ENCODE data around the gene DNAH2. TPM values are rescaled to one million over a fixed set of nuclear protein-coding genes. Genes with fewer than 3 reads are reported as not detected.
A peak's percentile ranks its signal among the peaks of the same experiment; 100 is the strongest.

Gene DNAH2, protein sequence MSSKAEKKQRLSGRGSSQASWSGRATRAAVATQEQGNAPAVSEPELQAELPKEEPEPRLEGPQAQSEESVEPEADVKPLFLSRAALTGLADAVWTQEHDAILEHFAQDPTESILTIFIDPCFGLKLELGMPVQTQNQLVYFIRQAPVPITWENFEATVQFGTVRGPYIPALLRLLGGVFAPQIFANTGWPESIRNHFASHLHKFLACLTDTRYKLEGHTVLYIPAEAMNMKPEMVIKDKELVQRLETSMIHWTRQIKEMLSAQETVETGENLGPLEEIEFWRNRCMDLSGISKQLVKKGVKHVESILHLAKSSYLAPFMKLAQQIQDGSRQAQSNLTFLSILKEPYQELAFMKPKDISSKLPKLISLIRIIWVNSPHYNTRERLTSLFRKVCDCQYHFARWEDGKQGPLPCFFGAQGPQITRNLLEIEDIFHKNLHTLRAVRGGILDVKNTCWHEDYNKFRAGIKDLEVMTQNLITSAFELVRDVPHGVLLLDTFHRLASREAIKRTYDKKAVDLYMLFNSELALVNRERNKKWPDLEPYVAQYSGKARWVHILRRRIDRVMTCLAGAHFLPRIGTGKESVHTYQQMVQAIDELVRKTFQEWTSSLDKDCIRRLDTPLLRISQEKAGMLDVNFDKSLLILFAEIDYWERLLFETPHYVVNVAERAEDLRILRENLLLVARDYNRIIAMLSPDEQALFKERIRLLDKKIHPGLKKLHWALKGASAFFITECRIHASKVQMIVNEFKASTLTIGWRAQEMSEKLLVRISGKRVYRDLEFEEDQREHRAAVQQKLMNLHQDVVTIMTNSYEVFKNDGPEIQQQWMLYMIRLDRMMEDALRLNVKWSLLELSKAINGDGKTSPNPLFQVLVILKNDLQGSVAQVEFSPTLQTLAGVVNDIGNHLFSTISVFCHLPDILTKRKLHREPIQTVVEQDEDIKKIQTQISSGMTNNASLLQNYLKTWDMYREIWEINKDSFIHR (N-terminal part only)
- total RNA-seq (under 1 TPM in 3 of 4 donors, not detected in 1; under 0.01 to 0.36 (median 0.28) TPM), polyA plus RNA-seq (under 1 TPM in 1 of 3 donors, not detected in 2; 0.32 TPM)

GRCh38 chr17:7716901-7717755 lies at the start of gene DNAH2:
Gene DNAH2 (plus strand): TSS chr17:7717744. CDS start chr17:7719735, 1,991 bp downstream.
- H3K4me1 ChIP-seq: peaks cover 0 to 23% (median 20%) of the 10 kb centered on the region in 4 donors
- TF ChIP-seq, protein P1, sequence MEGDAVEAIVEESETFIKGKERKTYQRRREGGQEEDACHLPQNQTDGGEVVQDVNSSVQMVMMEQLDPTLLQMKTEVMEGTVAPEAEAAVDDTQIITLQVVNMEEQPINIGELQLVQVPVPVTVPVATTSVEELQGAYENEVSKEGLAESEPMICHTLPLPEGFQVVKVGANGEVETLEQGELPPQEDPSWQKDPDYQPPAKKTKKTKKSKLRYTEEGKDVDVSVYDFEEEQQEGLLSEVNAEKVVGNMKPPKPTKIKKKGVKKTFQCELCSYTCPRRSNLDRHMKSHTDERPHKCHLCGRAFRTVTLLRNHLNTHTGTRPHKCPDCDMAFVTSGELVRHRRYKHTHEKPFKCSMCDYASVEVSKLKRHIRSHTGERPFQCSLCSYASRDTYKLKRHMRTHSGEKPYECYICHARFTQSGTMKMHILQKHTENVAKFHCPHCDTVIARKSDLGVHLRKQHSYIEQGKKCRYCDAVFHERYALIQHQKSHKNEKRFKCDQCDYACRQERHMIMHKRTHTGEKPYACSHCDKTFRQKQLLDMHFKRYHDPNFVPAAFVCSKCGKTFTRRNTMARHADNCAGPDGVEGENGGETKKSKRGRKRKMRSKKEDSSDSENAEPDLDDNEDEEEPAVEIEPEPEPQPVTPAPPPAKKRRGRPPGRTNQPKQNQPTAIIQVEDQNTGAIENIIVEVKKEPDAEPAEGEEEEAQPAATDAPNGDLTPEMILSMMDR (IDR thresholded peaks at IDR 0.05): peak in 3 of 4 experiments; percentile 6 to 27 (median 13)
- peak in 2 of 4 donors; percentile 29 to 53 for TF ChIP-seq POLR2AphosphoS5 (IDR thresholded peaks at IDR 0.05)
- TF ChIP-seq POLR2A (IDR thresholded peaks at IDR 0.05): no peak
- TF ChIP-seq EP300 (IDR thresholded peaks at IDR 0.05): no peak
- intact Hi-C loops (cut with DNase I): loop anchor here (1.0 kb wide), 1 partner anchor 29 kb away; the partner anchor contains the start of gene WRAP53
- H3K4me3 ChIP-seq: peak within 1 kb of the TSS; percentile 43 to 68 (median 57)
- 1% methylated on average over 64 of the region's 64 CpGs for WGBS, 2 donors
- H3K27me3 ChIP-seq: peaks cover 5 to 44% (median 26%) of the 10 kb centered on the region in 3 donors
- no peaks in the 10 kb centered on the region for H3K36me3 ChIP-seq
- no peaks in the 10 kb centered on the region for H3K9me3 ChIP-seq
- H3K27ac ChIP-seq: peak within 1 kb of the TSS; percentile 58 to 71 (median 62)
- peak; percentile 90 for DNase-seq

DNA sequence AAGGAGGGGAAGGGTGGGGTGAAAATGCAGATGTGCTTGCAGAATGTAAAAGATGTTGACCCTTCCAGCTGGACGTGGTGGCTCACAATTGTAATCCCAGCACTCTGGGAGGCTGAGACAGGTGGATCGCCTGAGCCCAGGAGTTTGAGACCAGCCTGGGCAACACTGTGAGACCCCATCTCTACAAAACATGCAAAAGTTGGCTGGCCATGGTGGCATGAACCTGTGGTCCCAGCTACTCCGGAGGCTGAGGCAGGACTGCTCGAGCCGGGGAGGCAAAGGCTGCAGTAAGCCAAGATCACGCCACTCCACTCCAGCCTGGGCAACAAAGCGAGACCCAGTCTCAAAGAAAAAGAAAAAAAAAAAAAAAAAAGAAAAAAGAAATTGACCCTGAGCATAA lies 49.1 kb upstream of the DNAH2 start:
- no peaks in the 10 kb centered on the region for H3K27me3 ChIP-seq
- no peak for DNase-seq
- H3K4me1 ChIP-seq: no peaks in the 10 kb centered on the region
- peaks cover 0 to 2% (median 0%) of the 10 kb centered on the region in 4 donors for H3K9me3 ChIP-seq
- TF ChIP-seq POLR2AphosphoS5 (IDR thresholded peaks at IDR 0.05) (no peak), POLR2A (IDR thresholded peaks at IDR 0.05) (no peak), EP300 (IDR thresholded peaks at IDR 0.05) (no peak)
- TF ChIP-seq, protein P1 (IDR thresholded peaks at IDR 0.05): no peak
- no peak overlapping the region for H3K4me3 ChIP-seq
- H3K27ac ChIP-seq: no peak overlapping the region
- peaks cover 12 to 77% (median 26%) of the 10 kb centered on the region in 4 donors for H3K36me3 ChIP-seq
- intact Hi-C loops (cut with DNase I): no loop called here
- 93 to 96% methylated on average over 7 of the region's 7 CpGs for WGBS, 2 donors

DNA sequence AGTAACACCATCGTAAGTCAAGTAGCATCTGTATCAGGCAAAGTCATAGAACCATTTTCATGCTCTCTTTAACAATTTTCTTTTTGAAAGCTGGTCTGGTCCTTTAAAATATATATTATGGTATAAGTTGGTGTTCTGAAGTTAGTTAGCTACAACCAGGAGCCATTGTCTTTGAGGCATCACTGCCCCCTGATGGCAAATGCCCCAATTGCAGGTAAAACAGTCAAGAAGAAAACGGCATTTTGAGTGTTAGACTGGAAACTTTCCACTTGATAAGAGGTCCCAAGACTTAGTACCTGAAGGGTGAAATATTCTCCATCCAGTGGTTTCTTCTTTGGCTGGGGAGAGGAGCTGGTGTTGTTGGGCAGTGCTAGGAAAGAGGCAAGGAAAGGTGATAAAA lies 44.3 kb upstream of the DNAH2 start:
- peaks cover 0 to 5% (median 0%) of the 10 kb centered on the region in 4 donors for H3K9me3 ChIP-seq
- no peak overlapping the region for H3K27ac ChIP-seq
- DNase-seq: no peak
- intact Hi-C loops (cut with DNase I): no loop called here
- 94% methylated on average over 2 of the region's 2 CpGs for WGBS, 2 donors
- no peaks in the 10 kb centered on the region for H3K4me1 ChIP-seq
- H3K36me3 ChIP-seq: peaks cover 28 to 78% (median 44%) of the 10 kb centered on the region in 4 donors
- H3K4me3 ChIP-seq: no peak overlapping the region
- no peak for TF ChIP-seq POLR2AphosphoS5 (IDR thresholded peaks at IDR 0.05)
- no peak for TF ChIP-seq EP300 (IDR thresholded peaks at IDR 0.05)
- TF ChIP-seq, protein P1 (IDR thresholded peaks at IDR 0.05): peak in 1 of 4 experiments; percentile 17
- no peaks in the 10 kb centered on the region for H3K27me3 ChIP-seq

- H3K4me3 ChIP-seq: no peak overlapping the region
- 91 to 96% methylated on average over 14 of the region's 14 CpGs for WGBS, 2 donors
- intact Hi-C loops (cut with DNase I): no loop called here
- H3K36me3 ChIP-seq: peaks cover 28 to 61% (median 39%) of the 10 kb centered on the region in 4 donors
- DNase-seq: no peak
- no peaks in the 10 kb centered on the region for H3K4me1 ChIP-seq
- TF ChIP-seq, protein P1 (IDR thresholded peaks at IDR 0.05): no peak
- TF ChIP-seq POLR2AphosphoS5 (IDR thresholded peaks at IDR 0.05): no peak
- TF ChIP-seq EP300 (IDR thresholded peaks at IDR 0.05): no peak
- no peak for TF ChIP-seq POLR2A (IDR thresholded peaks at IDR 0.05)
- no peaks in the 10 kb centered on the region for H3K27me3 ChIP-seq
- H3K9me3 ChIP-seq: peaks cover 0 to 5% (median 0%) of the 10 kb centered on the region in 4 donors
- H3K27ac ChIP-seq: no peak overlapping the region
Observed at GRCh38 chr17:7674934-7675333, 42.6 kb upstream of the DNAH2 start.

Measured in sigmoid colon (tissue), 7 donors.